ENCODE measurements around the gene SND1.

SND1 gene

DNA sequence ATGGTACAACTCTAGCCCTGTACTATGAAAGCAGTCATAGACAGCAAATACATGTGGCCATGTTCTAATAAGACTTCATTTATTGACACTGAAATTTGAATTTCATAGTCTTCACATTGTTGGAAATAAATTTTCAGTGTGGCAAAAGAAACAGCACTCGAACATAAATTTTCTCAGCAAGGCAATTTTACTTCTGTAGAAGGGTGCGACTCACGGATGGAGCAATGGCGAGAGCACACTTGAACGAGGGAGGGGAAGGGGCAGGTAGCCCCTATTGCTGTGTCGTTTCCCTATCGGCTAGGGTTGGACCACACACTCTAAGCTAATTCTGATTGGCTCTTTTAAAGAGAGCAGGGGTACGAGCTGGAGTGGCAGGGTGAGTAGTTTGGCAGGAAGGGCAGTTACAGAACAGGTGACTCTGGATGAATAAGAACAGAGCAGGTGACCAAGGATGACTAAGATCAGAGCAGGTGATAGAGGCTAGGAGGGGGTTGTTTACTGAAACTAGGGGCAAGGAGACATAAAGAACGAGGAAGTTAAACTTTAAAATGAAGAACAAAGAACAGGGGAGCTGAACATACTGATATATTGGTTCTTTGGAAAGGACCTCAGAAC is 327.2 kb downstream of the SND1 start:
- in situ Hi-C loops (cut with MboI; ENCODE audit: low sequenced_read_pairs): no loop called here

DNA sequence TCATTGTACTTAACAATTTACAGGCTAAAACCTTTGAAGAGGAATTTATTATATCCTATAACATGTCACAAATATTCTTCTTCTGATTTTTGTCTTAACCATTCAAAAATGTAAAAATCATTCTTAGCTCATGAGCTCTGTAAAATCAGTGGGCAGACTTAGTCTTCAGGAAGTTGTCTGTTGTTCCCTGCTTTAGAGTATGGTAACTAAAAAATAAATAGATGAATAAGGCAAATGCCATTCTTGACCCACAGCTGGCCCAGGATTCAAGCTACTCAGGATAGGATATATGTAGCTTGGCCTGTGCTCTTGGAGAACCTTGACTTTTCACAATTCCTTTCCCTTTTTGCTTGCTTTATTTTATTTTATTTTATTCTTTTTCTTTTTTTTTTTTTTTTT is 327.7 kb downstream of the SND1 start:
- in situ Hi-C loops (cut with MboI; ENCODE audit: low sequenced_read_pairs): no loop called here

- in situ Hi-C loops (cut with MboI; ENCODE audit: low sequenced_read_pairs): no loop called here
Measured at GRCh38 chr7:127980901-127981300, 328.9 kb downstream of the SND1 start.

- in situ Hi-C loops (cut with MboI; ENCODE audit: low sequenced_read_pairs): no loop called here
Measured at GRCh38 chr7:127981965-127982364, 330.0 kb downstream of the SND1 start.

DNA sequence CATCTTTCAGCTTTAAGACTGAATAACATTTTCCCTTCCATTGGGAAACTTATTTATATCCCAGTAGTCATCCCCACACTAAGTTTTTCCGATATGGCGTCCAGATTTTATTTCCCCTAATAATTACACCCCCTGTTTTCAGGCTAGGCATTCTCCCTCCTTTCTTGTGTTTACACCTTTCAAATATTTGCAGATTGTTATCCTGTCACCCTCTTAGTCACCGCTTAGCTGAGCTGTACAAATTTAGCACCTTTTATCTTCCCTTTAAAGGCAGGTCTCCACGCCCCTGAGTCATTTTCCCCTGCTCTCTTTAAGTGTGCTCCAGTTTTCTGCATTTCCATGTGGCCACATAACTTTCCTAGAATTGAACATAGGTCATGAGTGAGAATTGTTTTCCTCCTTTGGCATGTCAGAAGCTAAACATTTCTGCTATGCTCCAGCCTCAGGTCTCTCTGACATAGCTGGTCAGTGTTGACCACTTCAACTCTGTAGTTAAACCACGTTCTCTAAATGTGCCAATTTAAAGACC is 331.9 kb downstream of the SND1 start:
- in situ Hi-C loops (cut with MboI; ENCODE audit: low sequenced_read_pairs): no loop called here

DNA sequence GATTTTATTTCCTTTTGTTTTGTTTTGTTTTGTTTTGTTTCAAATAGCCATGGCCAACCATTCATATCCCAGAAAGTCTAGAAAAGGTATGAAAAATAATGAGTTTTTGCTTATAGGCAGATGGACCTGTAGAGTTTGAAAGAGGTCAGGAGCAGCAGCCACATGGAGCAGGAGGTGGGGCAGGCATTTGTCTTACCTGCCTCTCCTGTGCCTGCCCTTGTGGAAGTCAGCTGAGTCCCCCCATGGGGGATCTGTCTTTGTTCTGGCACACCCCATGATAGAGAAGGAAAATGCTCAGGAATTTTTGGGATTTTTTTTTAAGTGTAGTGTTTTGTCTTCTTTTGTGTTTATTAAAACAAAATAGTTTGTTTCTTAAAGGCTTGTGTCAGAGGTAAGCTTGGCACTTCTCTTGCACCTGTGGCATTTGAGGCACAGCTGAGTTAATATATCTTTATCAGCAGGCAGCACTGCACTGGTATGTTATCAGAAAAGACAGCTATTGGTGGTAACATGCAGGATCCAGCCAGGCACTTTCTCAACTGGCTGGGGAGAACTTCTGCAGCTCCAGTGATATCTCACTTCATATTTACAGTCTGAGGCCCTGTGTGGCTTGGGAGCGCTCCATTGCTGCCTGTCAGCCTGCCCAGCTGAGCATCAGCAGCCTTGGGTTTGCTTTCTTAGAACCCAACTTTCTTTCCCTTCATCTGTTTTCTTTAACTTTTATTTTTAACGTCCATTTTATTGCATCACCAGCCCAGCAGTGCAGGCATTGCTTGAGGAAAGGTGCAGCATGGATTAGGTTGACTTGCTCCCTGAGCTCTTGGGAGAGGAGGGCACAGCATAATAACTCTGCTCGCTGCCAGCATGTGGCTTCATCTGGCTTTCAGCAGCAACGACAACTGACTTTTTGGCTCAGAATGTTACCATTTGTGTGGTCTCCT is 334.9 kb downstream of the SND1 start:
- in situ Hi-C loops (cut with MboI; ENCODE audit: low sequenced_read_pairs): no loop called here

DNA sequence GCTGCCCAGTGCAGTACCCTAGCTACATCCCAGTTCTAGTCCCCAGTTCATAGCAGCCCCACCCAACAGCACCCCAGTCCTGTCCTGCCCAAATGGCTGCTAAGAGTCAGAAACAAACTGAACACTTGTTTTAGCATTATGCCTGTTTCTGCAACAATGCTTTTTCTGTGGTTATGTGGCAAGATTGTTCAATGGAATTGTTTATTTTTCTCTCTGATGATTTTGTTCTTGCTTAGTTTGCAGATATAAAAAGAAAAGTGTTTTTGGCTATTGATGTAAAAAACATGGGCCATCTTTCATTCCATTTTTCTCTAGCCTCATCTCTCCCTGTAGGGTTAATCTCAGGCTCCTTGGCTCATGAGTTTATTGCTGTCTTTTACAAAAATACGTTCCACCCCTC is 336.8 kb downstream of the SND1 start:
- in situ Hi-C loops (cut with MboI; ENCODE audit: low sequenced_read_pairs): no loop called here

GRCh38 chr7:127993317-127993716 is 341.3 kb downstream of the SND1 start:
- in situ Hi-C loops (cut with MboI; ENCODE audit: low sequenced_read_pairs): no loop called here

- in situ Hi-C loops (cut with MboI; ENCODE audit: low sequenced_read_pairs): no loop called here
Measured at GRCh38 chr7:127993987-127994386, 342.0 kb downstream of the SND1 start.

DNA sequence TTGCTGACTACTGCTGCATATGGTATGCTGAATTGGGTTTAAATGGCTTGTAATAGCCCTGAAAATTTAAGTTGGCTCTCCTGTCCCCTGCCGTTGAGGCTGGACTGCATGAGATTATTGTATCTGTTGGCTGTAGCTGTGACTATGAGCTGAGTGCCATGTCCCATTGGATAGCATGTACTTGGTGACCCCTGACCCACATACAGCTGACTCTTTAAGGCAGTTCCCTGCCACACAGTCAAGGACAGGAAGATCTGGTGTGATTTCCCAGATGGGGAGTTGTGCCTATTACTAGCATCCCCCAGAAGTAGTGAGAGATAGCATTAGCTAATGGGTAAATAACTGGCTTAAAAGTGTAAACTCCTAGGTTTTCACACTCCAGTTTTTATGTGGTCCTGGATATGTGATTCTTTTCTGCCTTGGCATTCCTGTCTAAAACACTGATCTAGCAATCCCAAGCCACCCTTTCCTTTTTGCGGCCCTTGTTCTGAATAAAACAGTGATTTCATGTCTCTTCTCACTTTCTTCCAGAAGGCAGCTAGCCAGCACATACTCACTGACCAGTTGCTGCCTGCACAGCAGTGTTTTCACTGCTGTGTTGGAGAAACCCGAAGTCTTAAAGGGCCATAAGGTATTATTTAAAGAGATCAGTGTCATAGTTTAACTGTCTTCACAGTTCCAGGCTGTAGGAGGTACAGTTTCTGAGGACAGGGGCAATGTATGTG is 343.3 kb downstream of the SND1 start:
- in situ Hi-C loops (cut with MboI; ENCODE audit: low sequenced_read_pairs): no loop called here

GRCh38 chr7:127995881-127996215 is 343.9 kb downstream of the SND1 start:
- in situ Hi-C loops (cut with MboI; ENCODE audit: low sequenced_read_pairs): no loop called here

- in situ Hi-C loops (cut with MboI; ENCODE audit: low sequenced_read_pairs): no loop called here
Measured at GRCh38 chr7:127996253-127997071, 344.5 kb downstream of the SND1 start.

DNA sequence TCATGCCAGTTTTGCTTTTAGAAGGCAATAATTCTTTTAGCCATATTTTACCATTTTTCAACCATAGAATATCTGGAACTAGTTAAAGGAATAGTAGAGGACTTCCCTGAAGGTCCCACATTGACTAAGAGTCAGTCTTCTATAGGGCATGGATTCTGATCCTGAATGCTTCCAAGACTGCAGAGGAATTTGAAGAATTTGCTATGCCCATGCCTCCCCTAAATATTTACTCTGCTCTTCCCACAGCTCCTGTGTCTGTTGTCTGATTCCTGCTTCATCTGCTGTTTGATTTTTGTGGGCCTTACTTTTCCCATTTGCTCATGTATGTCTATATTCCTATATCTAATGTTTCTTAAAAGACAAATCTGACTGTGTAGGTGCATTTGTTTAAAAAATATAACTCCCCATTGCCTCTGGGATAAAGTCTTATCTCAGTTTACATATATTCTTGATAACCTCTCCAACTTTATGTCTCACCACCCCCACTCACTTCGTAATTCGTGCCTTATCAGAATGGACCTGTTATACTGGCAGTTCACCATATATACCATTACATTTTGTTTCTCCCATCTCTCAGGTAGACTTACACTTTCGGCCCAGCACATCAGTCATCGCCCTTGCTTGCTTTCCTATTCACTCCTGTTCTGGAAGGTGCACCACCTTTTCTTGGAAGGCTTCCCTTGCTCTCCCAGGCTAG is 345.4 kb downstream of the SND1 start:
- in situ Hi-C loops (cut with MboI; ENCODE audit: low sequenced_read_pairs): no loop called here

- in situ Hi-C loops (cut with MboI; ENCODE audit: low sequenced_read_pairs): no loop called here
Measured at GRCh38 chr7:127998671-127999070, 346.7 kb downstream of the SND1 start.

DNA sequence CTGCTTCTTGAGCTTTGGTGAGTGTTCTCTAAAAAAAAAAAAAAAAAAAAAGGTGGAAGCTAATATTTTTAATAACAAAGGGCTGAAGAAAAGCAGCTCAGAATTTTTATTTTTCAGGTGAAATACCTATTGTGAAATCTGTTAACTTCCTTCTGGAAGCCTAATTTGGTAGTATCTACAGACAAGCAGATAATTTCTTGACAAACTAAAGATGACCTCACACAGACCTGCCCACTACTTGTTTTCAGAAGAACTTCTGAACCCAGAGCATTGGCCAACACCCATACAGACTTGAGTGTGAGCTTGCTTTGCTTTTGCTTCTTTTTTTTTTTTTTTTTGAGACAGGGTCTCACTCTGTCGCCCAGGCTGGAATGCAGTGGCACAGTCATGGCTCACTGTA is 348.1 kb downstream of the SND1 start:
- in situ Hi-C loops (cut with MboI; ENCODE audit: low sequenced_read_pairs): no loop called here

DNA sequence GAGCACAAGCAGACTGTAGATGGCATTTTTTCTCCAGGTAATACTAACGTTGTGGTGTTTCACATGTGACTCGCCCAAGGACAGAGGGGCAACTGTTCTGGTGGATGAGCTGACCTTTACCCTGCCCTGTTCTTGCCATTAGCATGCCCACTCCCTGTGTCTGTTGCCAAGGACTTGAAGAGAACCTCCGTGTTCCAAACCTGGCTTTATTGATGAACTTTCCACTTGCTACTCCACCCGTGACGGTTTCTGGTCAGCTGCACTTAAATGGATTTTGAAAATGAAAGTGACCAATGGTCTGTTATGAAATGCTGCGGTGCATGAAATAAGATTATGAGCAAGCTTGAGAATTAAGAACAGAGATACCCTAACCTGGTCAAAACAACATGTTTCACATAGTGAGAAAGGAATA is 348.9 kb downstream of the SND1 start:
- in situ Hi-C loops (cut with MboI; ENCODE audit: low sequenced_read_pairs): no loop called here

GRCh38 chr7:128003167-128003566 is 351.2 kb downstream of the SND1 start:
- in situ Hi-C loops (cut with MboI; ENCODE audit: low sequenced_read_pairs): no loop called here

DNA sequence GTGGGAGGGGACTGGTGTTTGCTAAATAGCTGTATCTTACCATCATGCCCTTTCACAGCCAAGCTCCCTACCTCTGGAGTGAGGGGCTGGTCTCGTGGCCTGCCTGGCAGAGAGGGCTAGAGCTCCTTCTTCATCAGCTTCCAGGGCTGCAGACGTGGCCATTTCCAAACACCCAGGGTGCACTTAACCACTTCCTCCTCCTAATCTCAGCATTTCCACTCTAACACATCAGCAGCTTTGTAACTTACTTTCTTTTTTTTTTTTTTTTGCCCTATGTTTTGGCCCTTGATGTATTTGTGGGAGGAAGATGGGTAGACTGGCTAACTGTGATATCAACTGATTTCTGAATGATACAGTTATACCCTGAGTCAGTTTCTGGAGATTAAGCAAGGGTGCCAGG is 351.8 kb downstream of the SND1 start:
- in situ Hi-C loops (cut with MboI; ENCODE audit: low sequenced_read_pairs): no loop called here

- in situ Hi-C loops (cut with MboI; ENCODE audit: low sequenced_read_pairs): no loop called here
Measured at GRCh38 chr7:128004623-128005022, 352.6 kb downstream of the SND1 start.

DNA sequence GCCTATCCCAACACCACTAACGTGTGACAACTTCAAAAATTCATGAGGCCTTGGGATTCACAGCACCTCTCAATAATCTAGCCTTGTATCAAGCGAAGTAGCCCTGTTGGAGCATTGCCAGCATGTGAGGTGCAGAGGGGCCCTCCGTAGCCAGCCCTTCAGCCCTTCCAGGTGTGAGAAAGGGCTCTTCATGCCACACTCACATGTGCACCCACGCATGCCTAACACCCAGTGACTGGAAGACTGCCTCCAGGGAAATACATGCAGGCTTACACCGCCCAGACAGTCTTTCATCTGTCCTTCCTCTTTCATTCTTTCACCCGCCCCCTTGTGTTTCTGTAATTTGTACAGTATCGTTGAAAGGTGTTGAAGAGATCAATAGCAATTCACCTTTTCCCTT is 353.1 kb downstream of the SND1 start:
- in situ Hi-C loops (cut with MboI; ENCODE audit: low sequenced_read_pairs): no loop called here
